GM12872 (cell line): ENCODE measurements around the gene LPIN3.
A peak's percentile ranks its signal among the peaks of the same experiment; 100 is the strongest.

Source experiments
- TF ChIP-seq, protein P1 (sequence below): IDR thresholded peaks from 3 replicates; pipeline ENCODE4 v1.5.1; 2011; ENCODE audit warnings: low read depth, mild to moderate bottlenecking, low read length, moderate library complexity; ENCODE audit not compliant: insufficient read depth

Gene LPIN3

DNA sequence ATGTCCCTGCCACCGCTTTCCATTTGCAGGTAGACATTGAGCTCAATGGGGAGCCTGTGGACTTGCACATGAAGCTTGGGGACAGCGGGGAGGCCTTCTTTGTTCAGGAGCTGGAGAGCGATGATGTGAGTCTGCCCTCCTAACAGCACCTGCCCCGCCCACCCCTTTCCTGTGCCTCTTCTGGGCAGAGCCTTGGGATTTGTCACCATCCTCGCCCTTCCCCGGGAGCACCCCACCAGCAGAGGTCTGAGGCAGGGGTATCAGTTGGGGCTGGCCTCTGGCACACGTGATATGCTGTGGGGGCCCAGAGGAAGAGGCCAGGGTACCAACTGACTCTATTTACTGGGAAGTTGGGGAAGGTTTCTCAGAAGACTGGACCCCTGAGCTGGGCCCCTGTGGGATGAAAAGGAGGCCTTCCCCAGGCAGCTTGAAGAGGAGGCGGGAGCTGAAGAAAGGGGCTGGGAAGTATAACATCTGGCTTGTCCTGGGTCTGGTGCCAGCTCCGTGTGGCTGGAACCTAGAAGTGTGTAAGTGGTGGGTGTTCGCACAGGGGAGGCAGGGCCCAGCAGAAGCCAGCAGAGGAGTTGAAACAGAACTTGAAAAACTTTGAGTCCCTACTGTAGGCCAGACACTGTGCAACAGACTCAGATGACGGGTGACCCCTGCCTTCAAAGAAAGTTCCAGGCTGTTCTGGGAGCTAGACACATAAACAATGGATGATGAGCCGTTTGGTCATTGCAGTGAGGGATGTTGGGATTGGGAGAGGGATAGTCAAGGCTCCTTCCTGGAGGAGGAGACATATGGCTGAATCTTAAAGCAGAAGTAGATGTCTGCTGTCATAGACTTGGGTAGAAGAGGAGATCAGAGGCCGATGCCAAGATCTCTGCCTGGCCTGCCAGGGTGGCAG is 7.2 kb downstream of the LPIN3 start:
- TF ChIP-seq, protein P1, sequence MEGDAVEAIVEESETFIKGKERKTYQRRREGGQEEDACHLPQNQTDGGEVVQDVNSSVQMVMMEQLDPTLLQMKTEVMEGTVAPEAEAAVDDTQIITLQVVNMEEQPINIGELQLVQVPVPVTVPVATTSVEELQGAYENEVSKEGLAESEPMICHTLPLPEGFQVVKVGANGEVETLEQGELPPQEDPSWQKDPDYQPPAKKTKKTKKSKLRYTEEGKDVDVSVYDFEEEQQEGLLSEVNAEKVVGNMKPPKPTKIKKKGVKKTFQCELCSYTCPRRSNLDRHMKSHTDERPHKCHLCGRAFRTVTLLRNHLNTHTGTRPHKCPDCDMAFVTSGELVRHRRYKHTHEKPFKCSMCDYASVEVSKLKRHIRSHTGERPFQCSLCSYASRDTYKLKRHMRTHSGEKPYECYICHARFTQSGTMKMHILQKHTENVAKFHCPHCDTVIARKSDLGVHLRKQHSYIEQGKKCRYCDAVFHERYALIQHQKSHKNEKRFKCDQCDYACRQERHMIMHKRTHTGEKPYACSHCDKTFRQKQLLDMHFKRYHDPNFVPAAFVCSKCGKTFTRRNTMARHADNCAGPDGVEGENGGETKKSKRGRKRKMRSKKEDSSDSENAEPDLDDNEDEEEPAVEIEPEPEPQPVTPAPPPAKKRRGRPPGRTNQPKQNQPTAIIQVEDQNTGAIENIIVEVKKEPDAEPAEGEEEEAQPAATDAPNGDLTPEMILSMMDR = no peak

GRCh38 chr20:41348430-41349172 is 8.0 kb downstream of the LPIN3 start:
- TF ChIP-seq, protein P1 = no peak

DNA sequence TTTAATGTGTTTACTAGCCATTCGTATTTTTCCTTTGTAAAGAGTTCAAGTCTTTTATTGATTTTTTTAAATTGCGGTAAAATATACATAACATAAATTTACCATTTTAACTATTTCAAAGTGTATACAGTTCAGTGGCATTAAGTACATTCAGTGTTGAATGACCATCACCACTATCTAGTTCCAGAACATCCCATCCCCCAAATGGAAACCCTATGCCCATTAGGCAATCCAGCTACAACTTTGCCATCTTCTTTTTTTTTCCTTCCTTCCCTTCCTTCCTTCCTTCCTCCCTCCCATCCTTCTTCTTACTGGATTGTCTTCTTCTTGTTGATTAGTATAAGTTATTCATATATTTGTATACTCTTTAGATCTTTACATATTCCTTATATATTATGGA is 8.6 kb downstream of the LPIN3 start:
- TF ChIP-seq, protein P1 = no peak

DNA sequence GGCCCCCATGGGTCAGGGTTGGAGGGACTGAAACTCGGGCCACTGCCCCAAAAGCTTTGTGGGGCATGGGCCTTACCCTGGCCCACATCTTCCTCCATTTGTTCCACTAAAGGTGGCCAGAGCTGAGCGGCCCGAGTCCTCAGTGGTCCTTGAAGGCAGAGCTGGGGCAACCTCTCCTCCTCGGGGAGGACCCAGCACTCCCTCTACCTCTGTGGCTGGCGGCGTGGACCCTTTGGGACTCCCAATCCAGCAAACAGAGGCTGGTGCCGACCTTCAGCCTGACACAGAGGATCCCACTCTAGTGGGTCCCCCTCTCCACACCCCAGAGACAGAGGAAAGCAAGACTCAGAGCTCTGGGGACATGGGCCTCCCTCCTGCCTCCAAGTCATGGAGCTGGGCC is 9.3 kb downstream of the LPIN3 start:
- TF ChIP-seq, protein P1 = no peak

GRCh38 chr20:41350408-41350962 is 9.9 kb downstream of the LPIN3 start:
- TF ChIP-seq, protein P1 = no peak

DNA sequence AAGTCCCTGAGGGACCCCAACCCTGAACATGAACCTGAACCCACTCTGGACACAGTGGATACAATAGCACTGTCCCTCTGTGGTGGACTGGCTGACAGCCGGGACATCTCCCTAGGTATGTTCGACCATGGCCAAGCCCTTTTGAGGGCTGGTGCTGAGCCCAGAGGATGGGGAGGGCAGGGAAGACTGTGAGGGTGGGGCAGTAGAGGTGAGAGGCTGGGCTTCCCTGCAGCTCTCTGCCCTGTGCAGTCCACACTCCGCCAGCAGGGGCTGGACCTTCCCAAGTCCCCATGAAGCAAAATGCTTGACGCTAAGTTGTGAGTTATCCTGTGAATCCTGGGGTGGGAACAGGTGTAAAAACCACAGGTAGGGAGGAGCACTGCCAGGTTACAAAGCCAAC is 11.5 kb downstream of the LPIN3 start:
- TF ChIP-seq, protein P1 = 0 out of 3 replicates have a peak, but pooled peaks have one; percentile 21

DNA sequence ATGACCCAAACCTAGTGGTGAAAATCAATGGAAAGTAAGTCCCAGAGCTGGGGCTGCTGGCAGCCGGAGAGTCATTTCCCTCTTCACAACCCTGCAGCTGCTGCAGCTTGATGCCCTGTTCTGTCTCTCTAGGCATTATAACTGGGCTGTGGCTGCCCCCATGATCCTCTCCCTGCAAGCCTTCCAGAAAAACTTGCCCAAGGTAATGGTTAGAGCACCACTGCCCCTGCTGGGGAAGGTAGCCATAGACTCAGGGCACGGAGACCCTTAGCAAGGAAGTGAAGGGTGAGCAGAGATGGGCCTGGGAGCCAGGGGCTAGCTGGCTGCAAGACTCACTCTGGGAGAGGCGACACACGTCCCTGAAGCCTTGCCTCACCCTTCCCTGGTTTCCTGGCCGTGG is 12.0 kb downstream of the LPIN3 start:
- TF ChIP-seq, protein P1 = 0 out of 3 replicates have a peak, but pooled peaks have one; percentile 10
